ENCODE data around the gene SEC24C.

The SEC24C gene

GRCh38 chr10:73817826-73818225, 73.7 kb downstream of the SEC24C start:
- H3K27me3 Mint-ChIP-seq (ENCODE audit: low read depth), result peaks cover 8% of the 10 kb centered on the region
- no peak for TF ChIP-seq CTCF (IDR thresholded peaks at IDR 0.05; ENCODE audit: unreplicated experiment in 3 of 3)
- peak overlapping the region in 1 of 3 experiments; percentile 16 for H3K27ac Mint-ChIP-seq
- peaks cover 12% of the 10 kb centered on the region for H3K4me1 Mint-ChIP-seq
- no peaks in the 10 kb centered on the region for H3K9me3 Mint-ChIP-seq
- no peak overlapping the region for H3K4me3 Mint-ChIP-seq
- peaks cover 11% of the 10 kb centered on the region for H3K36me3 Mint-ChIP-seq (ENCODE audit: low read depth)

GRCh38 chr10:73818402-73818801, 74.2 kb downstream of the SEC24C start:
- TF ChIP-seq CTCF (IDR thresholded peaks at IDR 0.05; ENCODE audit: unreplicated experiment in 3 of 3), result no peak
- Mint-ChIP-seq H3K27ac (peak overlapping the region in 1 of 3 experiments; percentile 16), H3K36me3 (ENCODE audit: low read depth) (peaks cover 11% of the 10 kb centered on the region), H3K27me3 (ENCODE audit: low read depth) (peaks cover 8% of the 10 kb centered on the region), H3K4me3 (no peak overlapping the region), H3K9me3 (no peaks in the 10 kb centered on the region), H3K4me1 (peaks cover 12% of the 10 kb centered on the region)

GRCh38 chr10:73819081-73819480, 74.9 kb downstream of the SEC24C start:
- TF ChIP-seq CTCF (IDR thresholded peaks at IDR 0.05; ENCODE audit: unreplicated experiment in 3 of 3), result no peak
- H3K36me3 Mint-ChIP-seq (ENCODE audit: low read depth), result peaks cover 11% of the 10 kb centered on the region
- peaks cover 12% of the 10 kb centered on the region for H3K4me1 Mint-ChIP-seq
- H3K9me3 Mint-ChIP-seq, result no peaks in the 10 kb centered on the region
- peak overlapping the region; percentile 46 to 74 (median 67) for H3K27ac Mint-ChIP-seq
- no peak overlapping the region for H3K4me3 Mint-ChIP-seq
- peaks cover 8% of the 10 kb centered on the region for H3K27me3 Mint-ChIP-seq (ENCODE audit: low read depth)

- Mint-ChIP-seq H3K4me1 (peaks cover 12% of the 10 kb centered on the region), H3K9me3 (no peaks in the 10 kb centered on the region)
Observed at GRCh38 chr10:73819513-73820093, 75.4 kb downstream of the SEC24C start.

More at GRCh38 chr10:73819513-73820093, 75.4 kb downstream of the SEC24C start:
- H3K4me3 Mint-ChIP-seq, result no peak overlapping the region
- TF ChIP-seq CTCF (IDR thresholded peaks at IDR 0.05; ENCODE audit: unreplicated experiment in 3 of 3), result no peak
- H3K36me3 Mint-ChIP-seq (ENCODE audit: low read depth), result peaks cover 11% of the 10 kb centered on the region
- peak overlapping the region in 2 of 3 experiments; percentile 46 to 74 for H3K27ac Mint-ChIP-seq
- peaks cover 8% of the 10 kb centered on the region for H3K27me3 Mint-ChIP-seq (ENCODE audit: low read depth)

Data from nephron (organoid).